Lower leg skin (tissue), 4 donors: ENCODE measurements around the gene ACAP1. TPM values are rescaled to one million over a fixed set of nuclear protein-coding genes. Genes with fewer than 3 reads are reported as not detected.

Experiments used
- DNase-seq, 2 donors: peaks; one replicate each; pipeline ENCODE4 v3.0.0-alpha.2; 2019; ENCODE audit warnings: low spot score in 2 of 2
- H3K4me3 ChIP-seq: fragments of 200-600 bp; sonication (generic); 2 replicates; pipeline ENCODE4 v1.5.1; 2017; ENCODE audit warnings: mild to moderate bottlenecking, low read depth; ENCODE audit not compliant: poor library complexity, severe bottlenecking
- POLR2A ChIP-seq, 2 donors: fragments of 450-650 bp; IDR thresholded peaks; one replicate each; pipeline ENCODE4 v1.6.1; 2016 to 2017; ENCODE audit warnings: antibody characterized with exemption in 2 of 2, mild to moderate bottlenecking in 1 of 2, moderate library complexity in 1 of 2
- WGBS, 2 donors: methylation state at CpG; one replicate each; pipeline ENCODE4 v1.1.5; 2018; 5-methylcytosine and 5-hydroxymethylcytosine counted together
- intact Hi-C: fragments of 100-400 bp; cut with DNase I; formaldehyde crosslinking; loops from one replicate; pipeline ENCODE4 v1.15.0; 2023; ENCODE audit warnings: low total_unique reads
- total RNA-seq, 4 donors: library from RNA; depleted of rRNA; stranded (reverse); fragments of >200 nt; gene quantifications; one replicate each; pipeline ENCODE4 v1.1.0, GENCODE V29; 2016
- TF ChIP-seq, protein P1 (sequence below), 3 donors: fragments of 450-650 bp; IDR thresholded peaks; one replicate each; pipeline ENCODE4 v1.5.1; 2016; ENCODE audit warnings: antibody characterized with exemption in 3 of 3, mild to moderate bottlenecking in 3 of 3, moderate library complexity in 2 of 3

The ACAP1 gene
- total RNA-seq, 4 donors from 2014 or later, result 2.9 to 5.6 (median 3.8) TPM

DNA sequence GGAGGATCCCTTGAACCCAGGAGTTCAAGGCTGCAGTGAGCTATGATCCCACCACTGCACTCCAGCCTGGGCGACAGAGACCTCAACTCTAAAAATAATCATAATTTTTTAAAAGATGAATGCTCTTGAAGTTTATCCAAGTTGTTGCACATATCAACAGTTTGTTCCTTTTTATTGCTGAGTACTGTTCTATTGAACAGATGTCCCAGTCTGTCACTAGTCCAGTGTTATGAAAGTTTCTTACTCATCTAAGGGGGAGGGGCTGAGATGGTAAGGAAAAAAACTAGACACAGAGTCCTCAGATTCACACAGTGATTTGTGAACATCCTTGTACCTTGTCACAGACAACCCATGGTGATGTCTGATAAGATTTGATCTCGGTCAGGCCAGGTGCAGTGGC lies 3.9 kb downstream of the ACAP1 start:
- intact Hi-C loops, result no loop called here
- TF ChIP-seq POLR2A (IDR thresholded peaks at IDR 0.05), result no peak
- TF ChIP-seq, protein P1, sequence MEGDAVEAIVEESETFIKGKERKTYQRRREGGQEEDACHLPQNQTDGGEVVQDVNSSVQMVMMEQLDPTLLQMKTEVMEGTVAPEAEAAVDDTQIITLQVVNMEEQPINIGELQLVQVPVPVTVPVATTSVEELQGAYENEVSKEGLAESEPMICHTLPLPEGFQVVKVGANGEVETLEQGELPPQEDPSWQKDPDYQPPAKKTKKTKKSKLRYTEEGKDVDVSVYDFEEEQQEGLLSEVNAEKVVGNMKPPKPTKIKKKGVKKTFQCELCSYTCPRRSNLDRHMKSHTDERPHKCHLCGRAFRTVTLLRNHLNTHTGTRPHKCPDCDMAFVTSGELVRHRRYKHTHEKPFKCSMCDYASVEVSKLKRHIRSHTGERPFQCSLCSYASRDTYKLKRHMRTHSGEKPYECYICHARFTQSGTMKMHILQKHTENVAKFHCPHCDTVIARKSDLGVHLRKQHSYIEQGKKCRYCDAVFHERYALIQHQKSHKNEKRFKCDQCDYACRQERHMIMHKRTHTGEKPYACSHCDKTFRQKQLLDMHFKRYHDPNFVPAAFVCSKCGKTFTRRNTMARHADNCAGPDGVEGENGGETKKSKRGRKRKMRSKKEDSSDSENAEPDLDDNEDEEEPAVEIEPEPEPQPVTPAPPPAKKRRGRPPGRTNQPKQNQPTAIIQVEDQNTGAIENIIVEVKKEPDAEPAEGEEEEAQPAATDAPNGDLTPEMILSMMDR (IDR thresholded peaks at IDR 0.05), result no peak
- H3K4me3 ChIP-seq, result no peak overlapping the region
- DNase-seq, result no peak
- WGBS, 2 donors, result 72 to 73% methylated on average over 2 of the region's 2 CpGs

DNA sequence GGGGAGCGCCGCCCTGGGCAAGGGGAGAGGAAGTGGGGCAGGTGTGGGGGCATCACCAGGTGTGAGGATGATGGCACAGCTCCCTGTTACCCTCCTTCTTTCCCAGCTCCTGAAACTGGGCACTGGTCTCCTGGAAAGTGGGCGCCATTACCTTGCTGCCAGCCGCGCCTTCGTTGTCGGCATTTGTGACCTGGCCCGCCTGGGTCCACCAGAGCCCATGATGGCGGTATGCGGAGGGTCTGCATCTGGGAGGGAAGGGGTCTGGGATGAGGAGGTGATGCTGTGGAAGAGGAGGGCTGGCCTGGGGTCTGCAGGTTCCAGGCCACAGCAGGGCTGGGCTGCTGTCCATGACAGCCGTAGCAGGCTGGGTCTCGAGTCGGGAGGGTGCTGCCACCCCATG lies 5.5 kb downstream of the ACAP1 start:
- 86 to 93% methylated on average over 9 to 13 of the region's 13 CpGs for WGBS, 2 donors
- DNase-seq, result no peak
- no peak overlapping the region for H3K4me3 ChIP-seq
- TF ChIP-seq POLR2A (IDR thresholded peaks at IDR 0.05), result no peak
- TF ChIP-seq, protein P1 (IDR thresholded peaks at IDR 0.05), result no peak
- intact Hi-C loops, result loop anchor here (2.0 kb wide), 1 partner anchor 61 kb away; the partner anchor contains the start of gene SLC2A4

- no peak overlapping the region for H3K4me3 ChIP-seq
- no peak for DNase-seq
- TF ChIP-seq, protein P1 (IDR thresholded peaks at IDR 0.05), result no peak
- TF ChIP-seq POLR2A (IDR thresholded peaks at IDR 0.05), result no peak
- 60 to 66% methylated on average over 9 to 14 of the region's 15 CpGs for WGBS, 2 donors
- intact Hi-C loops, result loop anchor here (2.0 kb wide), 1 partner anchor 62 kb away; the partner anchor contains the start of gene SLC2A4
Measured at GRCh38 chr17:7343250-7343649, 6.9 kb downstream of the ACAP1 start.

- 68 to 74% methylated on average over 18 of the region's 18 CpGs for whole genome bisulfite sequencing, 2 donors
- intact Hi-C loops, result no loop called here
- no peak for TF ChIP-seq POLR2A (IDR thresholded peaks at IDR 0.05)
- TF ChIP-seq, protein P1 (IDR thresholded peaks at IDR 0.05), result no peak
- no peak overlapping the region for H3K4me3 ChIP-seq
- DNase-seq, result no peak
Measured at GRCh38 chr17:7346761-7347614, 10.7 kb downstream of the ACAP1 start.

- no peak overlapping the region for H3K4me3 ChIP-seq
- DNase-seq, result no peak
- TF ChIP-seq, protein P1 (IDR thresholded peaks at IDR 0.05), result no peak
- no peak for TF ChIP-seq POLR2A (IDR thresholded peaks at IDR 0.05)
- intact Hi-C loops, result no loop called here
- WGBS, 2 donors, result 65 to 70% methylated on average over 19 of the region's 19 CpGs
Measured at GRCh38 chr17:7347630-7348477, 11.5 kb downstream of the ACAP1 start.
